Fibroblast of pulmonary artery (primary cell): ENCODE measurements around the gene SMIM5.
"Not testable (repeated sequence)": the region's sequence is repeated elsewhere in the genome, so short reads cannot be mapped to it uniquely, and the experiment has no call there.

ENCODE experiments used
- DNase-seq: peaks from one replicate; pipeline ENCODE4 v3.0.0-alpha.2; 2010; ENCODE audit warnings: low read depth
- H3K4me3 ChIP-seq: replicated peaks from 2 replicates; pipeline ENCODE4 v1.5.1; 2011; ENCODE audit warnings: low read depth, mild to moderate bottlenecking, control low read depth, low read length, moderate library complexity
- CTCF ChIP-seq: IDR thresholded peaks from 2 replicates; pipeline ENCODE4 v1.5.1; 2011; ENCODE audit warnings: mild to moderate bottlenecking, control low read depth, low read length, inconsistent platforms; ENCODE audit errors: missing control alignments

SMIM5 gene

GRCh38 chr17:75590314-75590761, 42.9 kb upstream of the SMIM5 start:
- H3K4me3 ChIP-seq: no peak overlapping the region
- TF ChIP-seq CTCF: no peak
- DNase-seq: no peak

- TF ChIP-seq CTCF: no peak
- no peak for DNase-seq
These were observed 42.1 kb upstream of the SMIM5 start for GRCh38 chr17:75590849-75591721.

GRCh38 chr17:75591722-75592302, 41.4 kb upstream of the SMIM5 start:
- TF ChIP-seq CTCF: no peak
- DNase-seq: no peak
- H3K4me3 ChIP-seq: no peak overlapping the region

More at GRCh38 chr17:75590849-75591721, 42.1 kb upstream of the SMIM5 start:
- H3K4me3 ChIP-seq: no peak overlapping the region

GRCh38 chr17:75592348-75593020, 40.8 kb upstream of the SMIM5 start:
- no peak overlapping the region for H3K4me3 ChIP-seq
- DNase-seq: no peak
- no peak for TF ChIP-seq CTCF

GRCh38 chr17:75593430-75593829, 39.8 kb upstream of the SMIM5 start:
- not testable (repeated sequence) for DNase-seq, H3K4me3 ChIP-seq

GRCh38 chr17:75594499-75595283, 38.5 kb upstream of the SMIM5 start:
- no peak for TF ChIP-seq CTCF

More at GRCh38 chr17:75594499-75595283, 38.5 kb upstream of the SMIM5 start:
- H3K4me3 ChIP-seq: no peak overlapping the region
- no peak for DNase-seq
